ENCODE measurements around the gene PKHD1. TPM values are rescaled to one million over a fixed set of nuclear protein-coding genes. Genes with fewer than 3 reads are reported as not detected.

PKHD1 gene
- total RNA-seq, 4 donors from 2014 or later, result 0.04 to 0.32 (median 0.22) TPM; not detected in 1

GRCh38 chr6:51608383-51608782 lies 479.0 kb downstream of the PKHD1 start:
- no peak overlapping the region for H3K4me3 ChIP-seq (ENCODE audit: low read depth, poor library complexity, severe bottlenecking)
- 52 to 61% methylated on average over 3 of the region's 3 CpGs for WGBS, 2 donors
- no peak for TF ChIP-seq POLR2A (IDR thresholded peaks at IDR 0.05)
- TF ChIP-seq CTCF (IDR thresholded peaks at IDR 0.05), result no peak
- no peak for DNase-seq (ENCODE audit: low spot score in 2 of 2)
- intact Hi-C loops (cut with DNase I; ENCODE audit: low total_unique reads), result no loop called here

GRCh38 chr6:51600514-51600913 lies 486.9 kb downstream of the PKHD1 start:
- DNase-seq (ENCODE audit: low spot score in 2 of 2), result no peak
- intact Hi-C loops (cut with DNase I; ENCODE audit: low total_unique reads), result no loop called here
- TF ChIP-seq CTCF (IDR thresholded peaks at IDR 0.05) (no peak), POLR2A (IDR thresholded peaks at IDR 0.05) (no peak)
- WGBS, 2 donors, result 85 to 96% methylated on average over 2 of the region's 2 CpGs
- H3K4me3 ChIP-seq (ENCODE audit: low read depth, poor library complexity, severe bottlenecking), result no peak overlapping the region

GRCh38 chr6:51598171-51598570 lies 489.2 kb downstream of the PKHD1 start:
- intact Hi-C loops (cut with DNase I; ENCODE audit: low total_unique reads), result no loop called here
- no peak overlapping the region for H3K4me3 ChIP-seq (ENCODE audit: low read depth, poor library complexity, severe bottlenecking)
- TF ChIP-seq CTCF (IDR thresholded peaks at IDR 0.05) (no peak), POLR2A (IDR thresholded peaks at IDR 0.05) (no peak)
- WGBS, 2 donors, result 92 to 96% methylated on average over 15 to 18 of the region's 18 CpGs
- no peak for DNase-seq (ENCODE audit: low spot score in 2 of 2)

GRCh38 chr6:51594981-51595380 lies 492.4 kb downstream of the PKHD1 start:
- WGBS, 2 donors, result 28 to 41% methylated on average over 1 of the region's 1 CpG
- no peak for TF ChIP-seq POLR2A (IDR thresholded peaks at IDR 0.05)
- no peak for TF ChIP-seq CTCF (IDR thresholded peaks at IDR 0.05)
- no peak for DNase-seq (ENCODE audit: low spot score in 2 of 2)
- no peak overlapping the region for H3K4me3 ChIP-seq (ENCODE audit: low read depth, poor library complexity, severe bottlenecking)
- intact Hi-C loops (cut with DNase I; ENCODE audit: low total_unique reads), result no loop called here

- H3K4me3 ChIP-seq (ENCODE audit: low read depth, poor library complexity, severe bottlenecking), result no peak overlapping the region
- TF ChIP-seq CTCF (IDR thresholded peaks at IDR 0.05), result no peak
- no peak for TF ChIP-seq POLR2A (IDR thresholded peaks at IDR 0.05)
- no peak for DNase-seq (ENCODE audit: low spot score in 2 of 2)
- intact Hi-C loops (cut with DNase I; ENCODE audit: low total_unique reads), result no loop called here
Measured at GRCh38 chr6:51585264-51585663, 502.1 kb downstream of the PKHD1 start.

- intact Hi-C loops (cut with DNase I; ENCODE audit: low total_unique reads), result no loop called here
- no peak overlapping the region for H3K4me3 ChIP-seq (ENCODE audit: low read depth, poor library complexity, severe bottlenecking)
- no peak for DNase-seq (ENCODE audit: low spot score in 2 of 2)
- WGBS, 2 donors, result 88 to 89% methylated on average over 3 of the region's 3 CpGs
- TF ChIP-seq POLR2A (IDR thresholded peaks at IDR 0.05) (no peak), CTCF (IDR thresholded peaks at IDR 0.05) (no peak)
Measured at GRCh38 chr6:51584163-51584562, 503.2 kb downstream of the PKHD1 start.
